NCI-H2029 treated with DMSO at 0.1 percent for 48 hours (cell line): ENCODE results near the gene SENP8.
A peak's percentile ranks its signal among the peaks of the same experiment; 100 is the strongest.
"Not testable (repeated sequence)": the region's sequence is repeated elsewhere in the genome, so short reads cannot be mapped to it uniquely, and the experiment has no call there.

ENCODE experiments used
- DNase-seq: peaks from one replicate; lab custom pipeline; 2025; lab: John Stamatoyannopoulos, UW

SENP8 gene

DNA sequence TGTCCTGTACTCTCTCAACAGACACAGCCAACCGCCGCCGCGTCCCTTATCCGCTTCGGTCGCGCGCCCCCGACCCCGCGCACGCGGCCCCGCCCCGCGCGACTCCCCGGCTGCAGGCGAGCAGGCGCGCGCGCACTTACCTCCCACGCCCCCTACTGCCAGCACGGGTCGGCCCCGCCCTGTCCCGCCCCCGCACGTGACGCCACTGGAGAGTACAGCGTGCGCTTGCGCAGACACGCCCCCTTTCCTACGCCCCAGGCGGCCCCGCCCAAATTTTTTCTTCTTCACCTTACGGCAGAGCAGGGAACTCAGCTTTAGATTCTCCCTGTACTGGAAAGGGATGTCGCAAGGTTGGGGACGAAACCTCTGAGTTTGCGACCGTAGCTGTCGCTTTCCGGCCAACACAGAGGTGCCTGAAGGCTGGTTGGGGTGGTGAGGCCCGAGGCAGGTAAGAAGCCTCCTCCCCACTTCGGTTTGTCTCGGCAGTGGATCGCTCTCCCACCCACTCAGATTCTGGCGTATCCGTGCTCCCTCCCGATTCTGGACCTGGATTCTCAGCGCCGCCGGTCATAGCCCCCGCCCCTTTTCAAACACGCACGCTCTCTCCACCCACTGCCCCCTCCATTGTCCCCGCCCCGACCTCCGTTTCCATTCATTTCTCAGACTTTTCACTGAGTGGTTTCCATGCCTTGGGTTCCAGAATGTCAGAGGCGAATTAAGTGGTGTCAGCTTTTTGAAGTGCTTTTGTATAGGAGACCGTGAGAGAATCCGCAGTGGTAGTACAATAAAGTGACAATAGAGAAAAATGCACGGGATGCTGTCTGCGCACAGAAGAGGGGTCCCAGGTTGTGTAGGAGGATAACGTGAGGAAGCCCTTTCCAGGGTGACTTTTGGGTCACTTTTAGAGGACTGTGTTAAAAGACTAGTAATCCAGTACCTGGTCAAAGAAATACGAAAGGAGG lies at the start of gene SENP8, which contains the start of gene MYO9A:
TSS of gene SENP8 (plus strand) at position 387 of the 962 bp plus-strand sequence. CDS start 21,221 bp downstream, outside the sequence.
TSS of gene MYO9A (minus strand) at position 134 of the 962 bp plus-strand sequence. CDS start 71,587 bp downstream, outside the sequence.
- peak; percentile 67 for DNase-seq

DNA sequence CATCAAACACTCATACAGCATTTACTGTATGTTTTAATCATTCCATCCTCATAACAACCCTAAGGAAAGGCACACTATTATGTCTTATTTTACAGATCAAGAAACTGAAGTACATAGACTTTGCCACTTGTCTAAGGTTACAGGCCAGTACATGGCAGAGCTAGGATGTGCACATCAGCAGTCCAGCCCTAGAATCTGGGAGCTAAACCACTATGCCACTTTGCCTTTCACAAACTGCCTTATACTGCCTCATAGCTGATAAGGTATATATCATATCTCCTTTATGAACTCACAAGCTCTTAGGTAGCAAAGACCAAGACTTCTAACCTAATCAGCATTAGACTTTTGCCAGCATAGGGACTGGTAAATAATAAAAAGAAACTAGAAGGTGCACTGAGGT lies 49.3 kb upstream of the SENP8 start:
- DNase-seq: no peak

DNA sequence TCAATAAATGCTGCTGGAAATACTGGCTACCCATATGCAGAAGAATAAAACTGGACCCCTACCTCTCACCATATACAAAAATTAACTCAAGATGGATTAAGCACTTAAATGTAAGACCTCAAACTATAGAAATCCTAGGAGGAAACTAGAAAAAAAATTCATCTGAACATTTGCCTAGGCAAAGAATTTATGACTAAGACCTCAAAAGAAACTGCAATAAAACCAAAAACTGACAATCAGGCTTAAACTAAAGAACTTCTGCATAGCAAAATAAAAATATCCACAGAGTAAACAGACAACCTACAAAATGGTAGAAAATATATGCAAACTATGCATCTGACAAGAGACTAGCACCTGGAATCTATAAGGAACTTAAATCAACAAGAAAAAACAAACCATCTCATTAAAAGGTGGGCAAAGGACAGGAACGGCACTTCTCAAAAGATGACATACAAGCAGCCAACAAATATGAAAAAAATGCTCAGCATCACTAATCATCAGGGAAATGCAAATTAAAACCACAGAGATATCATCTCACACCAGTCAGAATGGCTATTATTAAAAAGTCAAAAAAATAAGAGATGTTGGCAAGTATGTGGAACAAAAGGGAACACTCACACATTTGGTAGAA lies 47.3 kb upstream of the SENP8 start:
- no peak for DNase-seq

GRCh38 chr15:72071448-72071825 lies 46.8 kb upstream of the SENP8 start:
- DNase-seq: not testable (repeated sequence)

DNA sequence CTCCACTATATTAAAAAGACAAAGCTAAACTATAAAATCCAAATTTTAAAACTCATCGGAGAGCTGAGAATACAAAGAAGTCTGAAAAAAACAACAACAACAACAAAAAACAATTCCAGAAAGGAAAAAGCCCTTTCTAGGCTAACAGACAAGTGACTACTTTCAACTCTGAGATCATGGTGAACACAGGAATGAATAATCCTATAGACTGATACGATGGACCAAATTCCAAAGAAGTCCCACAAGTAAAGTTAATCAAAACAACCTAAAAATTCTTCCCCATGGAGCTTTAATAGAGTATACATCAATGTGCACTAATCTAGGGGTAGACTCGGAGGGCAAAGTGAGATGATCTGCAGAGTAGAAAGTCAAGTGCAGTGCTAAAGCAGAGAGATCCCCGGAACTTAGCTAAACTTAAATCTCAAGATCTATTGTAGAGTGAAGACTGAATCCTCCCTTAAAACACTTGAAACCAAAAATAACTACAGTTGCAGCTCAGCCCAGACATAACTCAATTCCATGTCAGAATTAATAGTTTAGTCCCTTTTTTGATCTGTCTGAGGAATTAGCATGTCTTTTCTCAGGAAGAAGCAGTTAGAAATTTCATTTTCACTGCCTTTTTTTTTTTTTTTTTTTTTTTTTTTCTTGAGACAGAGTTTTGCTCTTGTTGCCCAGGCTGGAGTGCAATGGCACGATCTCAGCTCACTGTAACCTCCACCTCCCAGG lies 43.7 kb upstream of the SENP8 start:
- DNase-seq: no peak

DNA sequence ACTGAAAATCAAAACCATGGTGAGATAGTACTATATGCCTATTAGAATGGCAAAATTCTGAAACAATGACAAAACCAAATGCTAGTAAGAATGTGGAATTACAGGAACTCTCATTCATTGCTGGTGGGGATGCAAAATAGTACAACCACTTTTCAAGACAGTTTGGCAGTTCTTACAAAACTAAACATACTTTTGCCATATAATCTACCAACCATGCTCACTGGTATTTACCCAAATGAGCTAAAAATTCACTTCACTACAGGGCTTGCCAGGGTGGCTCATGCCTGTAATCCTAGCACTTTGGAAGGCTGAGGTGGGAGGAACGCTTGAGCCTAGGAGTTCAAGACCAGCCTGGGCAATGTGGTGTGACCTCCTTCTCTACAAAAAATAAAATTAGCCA lies 40.3 kb upstream of the SENP8 start:
- no peak for DNase-seq

DNA sequence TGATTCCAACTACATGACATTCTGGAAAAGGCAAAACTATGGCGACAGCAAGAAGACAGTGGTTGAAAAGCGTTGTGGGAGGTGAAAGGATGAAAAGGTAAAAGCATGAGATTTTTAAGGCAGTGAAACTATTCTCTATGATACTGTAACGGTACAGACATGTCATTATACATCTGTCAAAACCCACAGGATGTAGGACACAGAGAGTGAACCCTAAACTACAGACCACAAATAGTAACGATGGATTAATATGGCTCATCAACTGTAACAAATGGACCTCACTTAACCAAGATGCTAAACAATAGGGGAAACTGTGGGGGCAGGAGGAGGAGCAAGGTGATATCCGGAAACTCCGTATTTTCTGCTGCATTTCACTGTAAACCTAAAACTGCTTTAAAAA lies 39.3 kb upstream of the SENP8 start:
- no peak for DNase-seq

DNA sequence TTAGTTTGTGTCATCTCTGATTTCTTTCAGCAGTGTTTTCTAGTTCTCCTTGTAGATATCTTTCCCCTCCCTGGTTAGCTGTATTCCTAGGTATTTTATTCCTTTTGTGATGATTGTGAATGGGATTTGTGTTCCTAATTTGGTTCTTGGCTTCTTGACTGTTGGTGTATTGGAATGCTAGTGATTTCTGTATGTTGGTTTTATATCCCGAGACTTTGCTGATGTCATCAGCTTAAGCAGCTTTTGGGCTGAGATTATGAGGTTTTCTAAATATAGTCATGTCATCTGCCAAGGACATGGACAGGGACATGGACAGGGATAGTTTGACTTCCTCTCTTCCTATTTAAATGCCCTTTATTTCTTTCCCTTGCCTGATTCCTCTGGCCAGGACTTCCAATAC lies 36.0 kb upstream of the SENP8 start:
- DNase-seq: no peak

DNA sequence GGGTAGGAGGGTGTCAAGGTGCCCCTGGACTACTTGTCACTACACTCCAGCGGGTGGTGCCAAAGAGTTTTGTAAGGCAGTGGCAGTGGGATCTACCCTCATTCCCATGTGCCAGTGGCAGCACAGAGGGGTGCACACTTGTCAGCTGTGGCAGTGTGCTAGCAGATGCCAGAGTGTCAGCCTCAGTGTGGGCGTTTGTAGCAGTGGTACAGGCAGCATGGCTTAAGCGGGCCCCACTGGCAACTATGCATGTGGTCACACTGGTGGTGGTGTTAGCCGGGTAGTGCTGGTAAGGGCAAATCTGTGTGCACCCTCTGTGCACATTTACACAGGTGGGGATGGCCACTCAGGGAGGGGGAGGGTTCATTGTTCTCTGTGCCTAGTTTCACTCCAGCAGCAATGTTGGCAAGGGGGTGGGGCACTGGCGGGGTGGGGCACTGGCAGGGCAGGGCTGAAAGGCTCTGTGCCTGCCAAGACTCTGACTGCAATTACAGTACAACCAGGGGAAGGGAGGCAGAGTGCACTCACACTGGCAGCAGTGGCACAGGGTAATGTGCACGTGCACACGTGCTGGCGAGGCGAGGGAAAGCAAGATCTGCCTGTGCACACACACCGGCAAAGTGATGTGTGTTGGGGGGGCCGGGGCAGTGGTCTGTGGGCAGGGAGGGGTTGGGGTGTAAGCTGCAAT lies 32.0 kb upstream of the SENP8 start:
- no peak for DNase-seq

GRCh38 chr15:72086920-72087648 lies 31.1 kb upstream of the SENP8 start:
- DNase-seq: no peak

DNA sequence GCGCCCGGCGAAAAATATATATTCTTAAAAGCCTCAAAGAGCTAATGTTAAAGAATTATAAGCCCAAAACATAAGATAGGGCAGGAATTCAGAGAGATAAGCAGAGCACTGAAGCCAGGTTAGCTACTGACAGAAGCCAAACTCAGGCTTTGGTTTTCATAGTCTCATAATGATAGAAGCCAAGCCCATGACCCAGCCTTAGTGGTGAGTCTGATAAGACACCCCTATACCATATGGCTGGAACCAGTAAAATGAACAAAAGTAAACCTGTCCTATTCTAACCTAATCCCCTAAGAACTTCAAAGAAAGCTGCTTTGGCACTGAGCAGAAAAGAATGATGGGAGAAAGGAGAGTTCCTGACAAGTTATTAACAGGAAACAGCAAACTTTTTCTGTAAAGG lies 26.2 kb upstream of the SENP8 start:
- no peak for DNase-seq

DNA sequence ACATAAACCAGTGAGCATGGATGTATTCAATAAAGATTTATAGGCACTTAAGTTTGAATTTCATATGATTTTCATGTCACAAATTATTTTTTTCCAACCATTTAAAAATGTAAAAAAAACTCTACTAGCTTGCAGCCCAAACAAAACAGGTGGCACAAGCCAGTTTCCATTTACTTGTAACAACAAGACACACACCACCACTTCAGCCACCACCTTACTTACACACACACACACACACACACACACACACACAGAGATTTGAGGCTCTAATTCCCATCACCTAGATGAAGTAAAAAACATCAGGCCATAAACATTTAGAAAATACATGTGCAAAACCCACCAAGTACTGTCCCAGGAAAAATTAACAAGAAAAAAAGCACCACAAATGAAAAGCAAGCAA lies 25.5 kb upstream of the SENP8 start:
- DNase-seq: no peak

- DNase-seq: no peak
Measured at GRCh38 chr15:72096796-72097195, 21.4 kb upstream of the SENP8 start.

- no peak for DNase-seq
Measured at GRCh38 chr15:72098040-72098439, 20.2 kb upstream of the SENP8 start.

GRCh38 chr15:72099155-72099554 lies 19.0 kb upstream of the SENP8 start:
- no peak for DNase-seq

DNA sequence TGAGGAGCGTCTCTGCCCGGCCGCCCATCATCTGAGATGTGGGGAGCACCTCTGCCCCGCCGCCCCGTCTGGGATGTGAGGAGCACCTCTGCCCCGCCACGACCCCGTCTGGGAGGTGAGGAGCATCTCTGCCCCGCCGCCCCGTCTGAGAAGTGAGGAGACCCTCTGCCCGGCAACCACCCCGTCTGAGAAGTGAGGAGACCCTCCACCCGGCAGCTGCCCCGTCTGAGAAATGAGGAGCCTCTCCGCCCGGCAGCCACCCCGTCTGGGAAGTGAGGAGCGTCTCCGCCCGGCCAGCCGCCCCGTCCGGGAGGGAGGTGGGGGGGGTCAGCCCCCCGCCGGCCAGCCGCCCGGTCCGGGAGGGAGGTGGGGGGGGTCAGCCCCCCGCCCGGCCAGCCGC lies 17.7 kb upstream of the SENP8 start:
- not testable (repeated sequence) for DNase-seq

GRCh38 chr15:72105111-72105510 lies 13.1 kb upstream of the SENP8 start:
- no peak for DNase-seq

GRCh38 chr15:72106068-72106467 lies 12.1 kb upstream of the SENP8 start:
- no peak for DNase-seq

DNA sequence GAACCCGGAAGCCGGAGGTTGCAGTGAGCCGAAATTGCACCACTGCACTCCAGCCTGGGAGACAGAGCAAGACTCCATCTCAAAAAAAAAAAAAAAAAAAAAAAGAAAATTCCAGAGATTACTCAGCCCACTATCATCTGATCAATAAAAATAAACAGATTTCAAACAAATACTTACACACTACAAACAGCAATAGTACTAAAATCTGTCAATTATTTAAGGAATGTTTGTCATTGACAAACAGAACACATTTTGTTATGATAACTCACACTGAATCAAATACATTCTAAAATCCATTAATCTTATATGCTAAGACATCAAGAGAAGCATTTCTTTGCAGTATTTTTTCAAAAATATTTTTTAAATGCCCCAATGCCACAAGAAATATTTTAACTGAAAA lies 7.8 kb upstream of the SENP8 start:
- DNase-seq: no peak

DNA sequence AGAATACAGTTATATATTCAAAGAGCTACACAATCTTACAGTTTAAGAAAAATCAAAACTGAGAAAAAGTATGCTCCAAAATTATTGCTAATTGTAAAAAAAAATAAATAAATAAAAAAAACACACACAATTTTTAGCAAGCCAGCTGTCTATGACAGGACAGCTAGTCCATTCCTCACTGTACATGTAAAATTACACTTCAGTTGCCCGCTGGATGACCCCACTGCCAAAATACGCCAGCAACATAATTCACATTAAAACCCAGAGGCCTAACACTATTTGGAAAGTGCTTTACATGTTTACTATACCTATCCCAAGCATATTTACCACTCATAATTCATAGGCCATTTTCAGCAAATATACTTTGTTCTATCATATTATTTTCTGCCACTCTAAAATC lies 6.1 kb upstream of the SENP8 start:
- DNase-seq: no peak

- DNase-seq: no peak
Measured at GRCh38 chr15:72112805-72113204, 5.4 kb upstream of the SENP8 start.
